PC-3 (cell line): Measurements from ENCODE around the gene NRIP1.

ENCODE experiments used
- EZH2 ChIP-seq: fragments of 300-600 bp; sonication (generic); IDR thresholded peaks from one replicate; pipeline ENCODE4 v1.6.1; 2017; ENCODE audit warnings: antibody characterized with exemption, mild to moderate bottlenecking, low read length; ENCODE audit not compliant: unreplicated experiment
- EZH2phosphoT487 ChIP-seq: fragments of 300-600 bp; sonication (generic); IDR thresholded peaks from 2 replicates; pipeline ENCODE4 v1.6.1; 2018; ENCODE audit warnings: mild to moderate bottlenecking, antibody characterized with exemption, low read length, borderline replicate concordance
- TF ChIP-seq, protein P1 (sequence below): fragments of 300-600 bp; sonication (generic); conservative IDR thresholded peaks from 2 replicates; pipeline ENCODE4 v1.5.1; 2017; ENCODE audit warnings: antibody characterized with exemption, low read depth, mild to moderate bottlenecking, low read length

DNA sequence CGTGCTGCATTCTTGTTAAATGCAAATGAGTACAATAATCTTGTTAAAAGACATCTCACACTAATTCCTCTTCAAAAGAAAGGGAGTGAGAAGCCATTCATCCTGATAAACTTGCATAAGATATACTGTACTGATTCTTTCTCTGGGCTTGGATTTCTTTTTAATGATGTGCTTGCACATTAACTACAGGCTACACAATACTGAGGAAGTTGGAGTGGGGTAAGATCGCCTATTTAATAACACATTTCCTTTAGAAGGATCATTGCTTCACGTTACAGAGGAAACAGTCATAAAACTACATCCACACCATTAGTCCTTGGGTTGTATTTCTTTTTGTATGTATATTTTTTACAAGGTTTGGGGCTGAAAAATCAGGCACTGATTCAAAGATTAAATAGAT, 36.6 kb downstream of the NRIP1 start:
- TF ChIP-seq, protein P1, sequence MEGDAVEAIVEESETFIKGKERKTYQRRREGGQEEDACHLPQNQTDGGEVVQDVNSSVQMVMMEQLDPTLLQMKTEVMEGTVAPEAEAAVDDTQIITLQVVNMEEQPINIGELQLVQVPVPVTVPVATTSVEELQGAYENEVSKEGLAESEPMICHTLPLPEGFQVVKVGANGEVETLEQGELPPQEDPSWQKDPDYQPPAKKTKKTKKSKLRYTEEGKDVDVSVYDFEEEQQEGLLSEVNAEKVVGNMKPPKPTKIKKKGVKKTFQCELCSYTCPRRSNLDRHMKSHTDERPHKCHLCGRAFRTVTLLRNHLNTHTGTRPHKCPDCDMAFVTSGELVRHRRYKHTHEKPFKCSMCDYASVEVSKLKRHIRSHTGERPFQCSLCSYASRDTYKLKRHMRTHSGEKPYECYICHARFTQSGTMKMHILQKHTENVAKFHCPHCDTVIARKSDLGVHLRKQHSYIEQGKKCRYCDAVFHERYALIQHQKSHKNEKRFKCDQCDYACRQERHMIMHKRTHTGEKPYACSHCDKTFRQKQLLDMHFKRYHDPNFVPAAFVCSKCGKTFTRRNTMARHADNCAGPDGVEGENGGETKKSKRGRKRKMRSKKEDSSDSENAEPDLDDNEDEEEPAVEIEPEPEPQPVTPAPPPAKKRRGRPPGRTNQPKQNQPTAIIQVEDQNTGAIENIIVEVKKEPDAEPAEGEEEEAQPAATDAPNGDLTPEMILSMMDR: no peak
- TF ChIP-seq EZH2phosphoT487: no peak
- no peak for TF ChIP-seq EZH2
